KOPT-K1 (cell line): ENCODE data around the gene RBBP8NL.
"Not testable (repeated sequence)": the region's sequence is repeated elsewhere in the genome, so short reads cannot be mapped to it uniquely, and the experiment has no call there.

ENCODE experiments used
- H3K27ac ChIP-seq: fragments of 200-600 bp; sonication (generic); 2 replicates; pipeline ENCODE4 v1.5.1; 2016; ENCODE audit warnings: antibody characterized with exemption, mild to moderate bottlenecking, low read depth, low read length; ENCODE audit not compliant: poor library complexity, severe bottlenecking
- H3K36me3 ChIP-seq: fragments of 200-600 bp; sonication (generic); 2 replicates; pipeline ENCODE4 v1.5.1; 2017; ENCODE audit warnings: antibody characterized with exemption, mild to moderate bottlenecking, low read length, moderate library complexity; ENCODE audit not compliant: insufficient read depth
- H3K9me3 ChIP-seq: fragments of 200-600 bp; sonication (generic); 2 replicates; pipeline ENCODE4 v1.5.1; 2017; ENCODE audit warnings: antibody characterized with exemption, low read length, mild to moderate bottlenecking; ENCODE audit not compliant: insufficient read depth, poor library complexity, severe bottlenecking

Gene RBBP8NL

GRCh38 chr20:62437927-62438326, 10.6 kb upstream of the RBBP8NL start:
- no peak overlapping the region for H3K27ac ChIP-seq
- H3K9me3 ChIP-seq, result no peaks in the 10 kb centered on the region
- H3K36me3 ChIP-seq, result no peaks in the 10 kb centered on the region

GRCh38 chr20:62437496-62437895, 10.2 kb upstream of the RBBP8NL start:
- Histone ChIP-seq H3K27ac (no peak overlapping the region), H3K36me3 (no peaks in the 10 kb centered on the region), H3K9me3 (no peaks in the 10 kb centered on the region)

- no peaks in the 10 kb centered on the region for H3K9me3 ChIP-seq
- no peak overlapping the region for H3K27ac ChIP-seq
- H3K36me3 ChIP-seq, result no peaks in the 10 kb centered on the region
These were observed 9.4 kb upstream of the RBBP8NL start for GRCh38 chr20:62436692-62437091.

- Histone ChIP-seq H3K27ac (no peak overlapping the region), H3K36me3 (no peaks in the 10 kb centered on the region), H3K9me3 (no peaks in the 10 kb centered on the region)
These were observed 6.5 kb upstream of the RBBP8NL start for GRCh38 chr20:62433658-62434497.

- H3K9me3 ChIP-seq, result no peaks in the 10 kb centered on the region
- no peaks in the 10 kb centered on the region for H3K36me3 ChIP-seq
- no peak overlapping the region for H3K27ac ChIP-seq
These were observed 3.6 kb upstream of the RBBP8NL start for GRCh38 chr20:62430866-62431447.

GRCh38 chr20:62430311-62430853, 3.0 kb upstream of the RBBP8NL start:
- Histone ChIP-seq H3K9me3 (no peaks in the 10 kb centered on the region), H3K36me3 (no peaks in the 10 kb centered on the region), H3K27ac (no peak overlapping the region)

- no peaks in the 10 kb centered on the region for H3K9me3 ChIP-seq
- H3K27ac ChIP-seq, result no peak overlapping the region
- H3K36me3 ChIP-seq, result no peaks in the 10 kb centered on the region
These were observed 2.3 kb upstream of the RBBP8NL start for GRCh38 chr20:62429455-62430310.

- no peaks in the 10 kb centered on the region for H3K36me3 ChIP-seq
- no peak overlapping the region for H3K27ac ChIP-seq
- no peaks in the 10 kb centered on the region for H3K9me3 ChIP-seq
These were observed 1.3 kb upstream of the RBBP8NL start for GRCh38 chr20:62428396-62429295.

- H3K27ac ChIP-seq, result no peak overlapping the region
- H3K9me3 ChIP-seq, result no peaks in the 10 kb centered on the region
These were observed 648 bp upstream of the RBBP8NL start for GRCh38 chr20:62428002-62428372.

GRCh38 chr20:62426699-62427131, 624 bp downstream of the RBBP8NL start:
- H3K9me3 ChIP-seq, result no peaks in the 10 kb centered on the region
- no peak overlapping the region for H3K27ac ChIP-seq
- no peaks in the 10 kb centered on the region for H3K36me3 ChIP-seq

More at GRCh38 chr20:62428002-62428372, 648 bp upstream of the RBBP8NL start:
- no peaks in the 10 kb centered on the region for H3K36me3 ChIP-seq

GRCh38 chr20:62426059-62426348, 1.3 kb downstream of the RBBP8NL start:
- not testable (repeated sequence) for H3K36me3 ChIP-seq, H3K9me3 ChIP-seq, H3K27ac ChIP-seq

GRCh38 chr20:62425281-62426058, 1.9 kb downstream of the RBBP8NL start:
- Histone ChIP-seq H3K36me3 (no peaks in the 10 kb centered on the region), H3K27ac (no peak overlapping the region), H3K9me3 (no peaks in the 10 kb centered on the region)

GRCh38 chr20:62424249-62425107, 2.9 kb downstream of the RBBP8NL start:
- Histone ChIP-seq H3K36me3 (no peaks in the 10 kb centered on the region), H3K9me3 (no peaks in the 10 kb centered on the region), H3K27ac (no peak overlapping the region)
